ENCODE data around the gene MORN1. TPM values are rescaled to one million over a fixed set of nuclear protein-coding genes. Genes with fewer than 3 reads are reported as not detected.

MORN1 gene
- total and polyA plus RNA-seq, 4 donors: 5.2 to 23.9 (median 13.9) TPM

DNA sequence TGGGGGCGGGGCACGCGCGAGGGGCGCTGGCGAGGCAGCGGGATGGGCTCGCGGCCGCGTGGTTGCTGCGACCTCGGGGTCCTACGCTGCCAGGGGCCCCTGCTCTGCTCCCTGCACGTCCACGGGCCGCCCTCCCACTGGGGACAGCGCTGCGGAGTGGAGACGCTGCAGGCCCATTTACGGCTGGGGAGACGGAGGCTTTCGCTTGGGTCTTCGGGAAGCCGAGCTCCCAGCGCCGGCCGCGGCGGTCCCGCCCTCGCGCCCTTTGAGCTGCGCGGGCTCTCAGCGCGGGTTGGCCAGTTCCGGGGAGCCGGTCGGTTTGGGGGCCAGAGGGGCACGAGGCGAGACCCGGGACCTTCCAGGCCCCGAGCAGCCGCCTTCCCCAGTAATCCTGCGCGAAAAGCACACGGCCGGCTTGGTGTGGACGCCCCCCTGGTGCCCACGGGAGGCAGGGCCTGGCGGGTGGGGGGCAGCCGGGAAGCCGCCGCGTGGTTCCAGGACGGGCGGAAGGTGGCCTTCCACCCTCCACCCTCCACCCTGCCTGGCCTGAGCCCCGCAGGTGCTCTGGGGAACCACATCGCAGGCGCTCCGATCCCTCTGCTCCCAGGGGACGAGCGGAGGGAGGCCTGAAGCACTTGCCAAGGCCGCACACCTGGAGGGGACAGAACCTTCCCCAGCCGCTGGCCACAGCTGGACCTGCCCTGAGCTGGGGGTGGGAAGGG lies 21.6 kb upstream of the MORN1 start:
- TF ChIP-seq, protein P1, sequence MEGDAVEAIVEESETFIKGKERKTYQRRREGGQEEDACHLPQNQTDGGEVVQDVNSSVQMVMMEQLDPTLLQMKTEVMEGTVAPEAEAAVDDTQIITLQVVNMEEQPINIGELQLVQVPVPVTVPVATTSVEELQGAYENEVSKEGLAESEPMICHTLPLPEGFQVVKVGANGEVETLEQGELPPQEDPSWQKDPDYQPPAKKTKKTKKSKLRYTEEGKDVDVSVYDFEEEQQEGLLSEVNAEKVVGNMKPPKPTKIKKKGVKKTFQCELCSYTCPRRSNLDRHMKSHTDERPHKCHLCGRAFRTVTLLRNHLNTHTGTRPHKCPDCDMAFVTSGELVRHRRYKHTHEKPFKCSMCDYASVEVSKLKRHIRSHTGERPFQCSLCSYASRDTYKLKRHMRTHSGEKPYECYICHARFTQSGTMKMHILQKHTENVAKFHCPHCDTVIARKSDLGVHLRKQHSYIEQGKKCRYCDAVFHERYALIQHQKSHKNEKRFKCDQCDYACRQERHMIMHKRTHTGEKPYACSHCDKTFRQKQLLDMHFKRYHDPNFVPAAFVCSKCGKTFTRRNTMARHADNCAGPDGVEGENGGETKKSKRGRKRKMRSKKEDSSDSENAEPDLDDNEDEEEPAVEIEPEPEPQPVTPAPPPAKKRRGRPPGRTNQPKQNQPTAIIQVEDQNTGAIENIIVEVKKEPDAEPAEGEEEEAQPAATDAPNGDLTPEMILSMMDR (IDR thresholded peaks at IDR 0.05; ENCODE audit: control extremely low read depth, extremely low read depth): no peak
- WGBS, 2 donors: 1 to 3% methylated on average over 61 to 66 of the region's 66 CpGs
- Histone ChIP-seq H3K9me3 (ENCODE audit: control insufficient read depth in 4 of 4, insufficient read depth in 3 of 4, low read length in 3 of 4) (no peaks in the 10 kb centered on the region), H3K4me3 (peak overlapping the region; percentile 76), H3K27ac (ENCODE audit: low read depth in 1 of 2, low read length in 1 of 2) (peak overlapping the region; percentile 83 to 88), H3K27me3 (ENCODE audit: control insufficient read depth in 3 of 3, insufficient read depth in 3 of 3, low read length in 2 of 3) (no peaks in the 10 kb centered on the region), H3K36me3 (ENCODE audit: control insufficient read depth in 4 of 4, insufficient read depth in 4 of 4, low read length in 4 of 4) (peaks cover 0 to 18% (median 3%) of the 10 kb centered on the region in 4 donors), H3K9ac (ENCODE audit: insufficient read depth in 1 of 2, low read length in 2 of 2) (no peak overlapping the region), H3K4me1 (ENCODE audit: control insufficient read depth in 5 of 5, insufficient read depth in 5 of 5, low read length in 5 of 5) (peaks cover 0 to 27% (median 12%) of the 10 kb centered on the region in 5 donors)
- DNase-seq (peak in 1 of 3 donors; percentile 29), ATAC-seq (ENCODE audit: insufficient read depth, low FRiP score) (peak; percentile 19)

DNA sequence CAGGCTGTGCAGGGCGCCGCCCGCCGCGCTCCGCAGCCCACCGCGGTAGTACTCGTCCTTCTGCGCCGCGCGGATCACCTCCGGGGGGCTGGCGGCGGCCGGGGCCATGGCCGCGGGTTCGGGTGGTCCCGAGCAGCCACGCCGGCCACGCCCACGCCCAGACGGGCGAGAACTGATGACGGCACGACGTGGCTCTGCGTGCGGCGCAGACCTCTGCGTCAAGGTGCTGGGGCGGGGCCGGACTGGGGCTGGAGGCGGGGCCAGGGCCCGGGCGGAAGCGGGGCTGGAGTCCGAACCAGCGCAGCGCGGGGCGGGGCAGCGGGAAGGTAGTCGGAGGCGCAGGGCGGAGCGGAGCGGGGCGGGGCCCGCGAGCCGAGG lies 21.0 kb upstream of the MORN1 start, which contains the start of gene PEX10:
Gene PEX10 (minus strand): TSS at position 170 of the 378 bp plus-strand sequence. CDS start 62 bp downstream, at position 108.
- 0 to 1% methylated on average over 48 to 55 of the region's 55 CpGs for WGBS, 2 donors
- no peaks in the 10 kb centered on the region for H3K27me3 ChIP-seq (ENCODE audit: control insufficient read depth in 3 of 3, insufficient read depth in 3 of 3, low read length in 2 of 3)
- peak within 1 kb of the TSS; percentile 83 to 88 for H3K27ac ChIP-seq (ENCODE audit: low read depth in 1 of 2, low read length in 1 of 2)
- no peaks in the 10 kb centered on the region for H3K9me3 ChIP-seq (ENCODE audit: control insufficient read depth in 4 of 4, insufficient read depth in 3 of 4, low read length in 3 of 4)
- H3K4me1 ChIP-seq (ENCODE audit: control insufficient read depth in 5 of 5, insufficient read depth in 5 of 5, low read length in 5 of 5): peaks cover 0 to 24% (median 12%) of the 10 kb centered on the region in 5 donors
- DNase-seq: peak; percentile 97 to 98 (median 98)
- peak within 1 kb of the TSS; percentile 52 to 55 for H3K9ac ChIP-seq (ENCODE audit: insufficient read depth in 1 of 2, low read length in 2 of 2)
- ATAC-seq (ENCODE audit: insufficient read depth, low FRiP score): peak; percentile 96
- TF ChIP-seq, protein P1 (IDR thresholded peaks at IDR 0.05; ENCODE audit: control extremely low read depth, extremely low read depth): no peak
- H3K4me3 ChIP-seq: peak within 1 kb of the TSS; percentile 86
- H3K36me3 ChIP-seq (ENCODE audit: control insufficient read depth in 4 of 4, insufficient read depth in 4 of 4, low read length in 4 of 4): peaks cover 0 to 23% (median 3%) of the 10 kb centered on the region in 4 donors

DNA sequence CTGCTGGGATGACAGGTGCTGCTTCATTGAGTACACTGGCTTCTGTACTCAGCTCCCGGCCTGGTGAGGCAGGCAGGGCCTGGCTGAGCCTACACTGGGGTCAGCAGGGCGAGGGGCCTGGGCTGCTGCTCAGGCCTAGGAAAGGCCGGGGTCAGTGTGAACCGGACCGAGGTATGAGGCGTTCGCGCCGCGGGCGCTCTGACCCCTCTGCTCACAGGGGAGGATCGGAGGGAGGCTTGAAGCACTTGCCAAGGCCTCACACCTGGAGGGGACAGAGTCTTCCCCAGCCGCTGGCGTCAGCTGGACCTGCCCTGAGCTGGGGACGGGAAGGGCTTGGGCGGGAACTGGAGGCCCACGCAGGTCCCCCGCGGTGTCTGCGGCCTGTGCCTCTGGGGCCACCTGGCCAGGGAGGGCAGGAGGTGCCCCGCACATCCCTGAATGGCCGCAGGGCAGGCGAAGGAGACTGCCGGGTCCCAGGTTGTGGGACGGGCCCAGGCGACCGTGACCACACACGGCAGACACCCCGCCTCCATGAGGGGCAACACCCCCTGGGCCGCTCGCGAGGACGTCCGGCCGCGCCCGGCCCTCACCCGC lies 20.5 kb upstream of the MORN1 start:
- WGBS, 2 donors: 5 to 7% methylated on average over 31 to 38 of the region's 38 CpGs

More for the DNA sequence above, 20.5 kb upstream of the MORN1 start:
- no peaks in the 10 kb centered on the region for H3K9me3 ChIP-seq (ENCODE audit: control insufficient read depth in 4 of 4, insufficient read depth in 3 of 4, low read length in 3 of 4)
- peak overlapping the region; percentile 69 to 84 for H3K27ac ChIP-seq (ENCODE audit: low read depth in 1 of 2, low read length in 1 of 2)
- peak overlapping the region; percentile 52 to 55 for H3K9ac ChIP-seq (ENCODE audit: insufficient read depth in 1 of 2, low read length in 2 of 2)
- peak; percentile 19 for ATAC-seq (ENCODE audit: insufficient read depth, low FRiP score)
- no peak for DNase-seq
- H3K36me3 ChIP-seq (ENCODE audit: control insufficient read depth in 4 of 4, insufficient read depth in 4 of 4, low read length in 4 of 4): peaks cover 0 to 26% (median 3%) of the 10 kb centered on the region in 4 donors
- H3K27me3 ChIP-seq (ENCODE audit: control insufficient read depth in 3 of 3, insufficient read depth in 3 of 3, low read length in 2 of 3): no peaks in the 10 kb centered on the region
- TF ChIP-seq, protein P1 (IDR thresholded peaks at IDR 0.05; ENCODE audit: control extremely low read depth, extremely low read depth): no peak
- peaks cover 0 to 22% (median 12%) of the 10 kb centered on the region in 5 donors for H3K4me1 ChIP-seq (ENCODE audit: control insufficient read depth in 5 of 5, insufficient read depth in 5 of 5, low read length in 5 of 5)
- H3K4me3 ChIP-seq: peak overlapping the region; percentile 86
